Osteoblast (primary cell): Measurements from ENCODE around the gene KDM5C. TPM values are rescaled to one million over a fixed set of nuclear protein-coding genes. Genes with fewer than 3 reads are reported as not detected.

ENCODE experiments used
- DNase-seq: peaks from one replicate; pipeline ENCODE4 v3.0.0; 2011; ENCODE audit warnings: low spot score, mixed read lengths; ENCODE audit not compliant: insufficient read length; ENCODE audit errors: missing footprints
- H2AFZ ChIP-seq: 2 replicates; pipeline ENCODE4 v1.6.0; 2011; ENCODE audit warnings: mild to moderate bottlenecking, low read length
- H3K27ac ChIP-seq: 2 replicates; pipeline ENCODE4 v1.5.1; 2011; ENCODE audit warnings: mild to moderate bottlenecking, low read depth, low read length, moderate library complexity
- H3K27me3 ChIP-seq: 2 replicates; pipeline ENCODE4 v1.6.0; 2012; ENCODE audit warnings: mild to moderate bottlenecking, control low read depth, inconsistent platforms, low read length, moderate library complexity; ENCODE audit not compliant: insufficient read depth
- H3K36me3 ChIP-seq: 2 replicates; pipeline ENCODE4 v1.5.1; 2011; ENCODE audit warnings: mild to moderate bottlenecking, low read length, control low read depth, moderate library complexity; ENCODE audit not compliant: insufficient read depth
- H3K4me1 ChIP-seq: 2 replicates; pipeline ENCODE4 v1.5.1; 2011; ENCODE audit warnings: mild to moderate bottlenecking, low read length, control low read depth, moderate library complexity; ENCODE audit not compliant: insufficient read depth
- H3K4me2 ChIP-seq: 2 replicates; pipeline ENCODE4 v1.6.0; 2011; ENCODE audit warnings: mild to moderate bottlenecking, low read length; ENCODE audit not compliant: insufficient read depth
- H3K4me3 ChIP-seq: fragments of 200-600 bp; sonication (generic); 3 replicates; pipeline ENCODE4 v1.5.1; 2012; ENCODE audit warnings: mild to moderate bottlenecking, low read length, inconsistent platforms; ENCODE audit not compliant: insufficient read depth
- H3K79me2 ChIP-seq: 2 replicates; pipeline ENCODE4 v1.6.0; 2012; ENCODE audit warnings: mild to moderate bottlenecking, low read length, control low read depth, inconsistent platforms; ENCODE audit not compliant: insufficient read depth
- H3K9me3 ChIP-seq: 2 replicates; pipeline ENCODE4 v1.5.1; 2011; ENCODE audit warnings: low read depth, low read length, control low read depth
- H4K20me1 ChIP-seq: 2 replicates; pipeline ENCODE4 v1.6.0; 2012; ENCODE audit warnings: mild to moderate bottlenecking, low read length, control low read depth; ENCODE audit not compliant: insufficient read depth
- CTCF ChIP-seq: IDR thresholded peaks from 2 replicates; pipeline ENCODE4 v1.5.1; 2011; ENCODE audit warnings: mild to moderate bottlenecking, low read depth, low read length, moderate library complexity; ENCODE audit errors: extremely low read depth
- total RNA-seq: library from RNA; depleted of rRNA; stranded (reverse); fragments of >200 nt; gene quantifications from 2 replicates; pipeline ENCODE4 v1.2.3, GENCODE V29; 2012

KDM5C gene
- total RNA-seq, 1 donor: 104 TPM

GRCh38 chrX:53266914-53267313, 41.9 kb upstream of the KDM5C start:
- no peak for DNase-seq
- H3K4me1 ChIP-seq: peaks cover 44% of the 10 kb centered on the region
- peaks cover 3% of the 10 kb centered on the region for H4K20me1 ChIP-seq
- no peak overlapping the region for H3K27ac ChIP-seq
- no peaks in the 10 kb centered on the region for H3K36me3 ChIP-seq
- no peak overlapping the region for H3K4me3 ChIP-seq
- no peaks in the 10 kb centered on the region for H3K9me3 ChIP-seq
- H3K79me2 ChIP-seq: peaks cover 2% of the 10 kb centered on the region
- no peak overlapping the region for H2AFZ ChIP-seq
- no peak overlapping the region for H3K4me2 ChIP-seq
- H3K27me3 ChIP-seq: peaks cover 12% of the 10 kb centered on the region
- no peak for TF ChIP-seq CTCF

- peak overlapping the region; percentile 46 for H3K4me2 ChIP-seq
- H3K79me2 ChIP-seq: peaks cover 2% of the 10 kb centered on the region
- no peaks in the 10 kb centered on the region for H3K36me3 ChIP-seq
- no peaks in the 10 kb centered on the region for H3K9me3 ChIP-seq
- DNase-seq: no peak
- peaks cover 13% of the 10 kb centered on the region for H3K27me3 ChIP-seq
- peak overlapping the region; percentile 83 for H3K27ac ChIP-seq
- peaks cover 3% of the 10 kb centered on the region for H4K20me1 ChIP-seq
- no peak overlapping the region for H2AFZ ChIP-seq
- H3K4me3 ChIP-seq: no peak overlapping the region
- no peak for TF ChIP-seq CTCF
- peaks cover 44% of the 10 kb centered on the region for H3K4me1 ChIP-seq
Observed at GRCh38 chrX:53265771-53266574, 41.0 kb upstream of the KDM5C start.

- DNase-seq: peak; percentile 93
- Histone ChIP-seq H3K27ac (peak overlapping the region; percentile 8), H3K4me2 (peak overlapping the region; percentile 62)
Observed at GRCh38 chrX:53263597-53264094, 38.6 kb upstream of the KDM5C start.

More at GRCh38 chrX:53263597-53264094, 38.6 kb upstream of the KDM5C start:
- H3K4me3 ChIP-seq: no peak overlapping the region
- no peak for TF ChIP-seq CTCF
- H3K4me1 ChIP-seq: peaks cover 44% of the 10 kb centered on the region
- no peaks in the 10 kb centered on the region for H3K9me3 ChIP-seq
- peaks cover 3% of the 10 kb centered on the region for H4K20me1 ChIP-seq
- peaks cover 2% of the 10 kb centered on the region for H3K79me2 ChIP-seq
- no peaks in the 10 kb centered on the region for H3K36me3 ChIP-seq
- no peak overlapping the region for H2AFZ ChIP-seq
- H3K27me3 ChIP-seq: peaks cover 17% of the 10 kb centered on the region
